Panc1 (cell line): ENCODE results near the gene PHC2. TPM values are rescaled to one million over a fixed set of nuclear protein-coding genes. Genes with fewer than 3 reads are reported as not detected.
A peak's percentile ranks its signal among the peaks of the same experiment; 100 is the strongest.

Experiments used
- ATAC-seq: fragments of 200-7000 bp; cut with Tn5 transposase; 2 replicates; pipeline ENCODE4 v1.9.1; 2020; ENCODE audit warnings: mild to moderate bottlenecking, moderate library complexity
- Bru-seq: library from RNA; stranded (reverse); fragments of 400-500 nt; gene quantifications from one replicate; lab custom pipeline; 2021; lab: Mats Ljungman, UMichigan
- BruChase-seq, 2 experiments: library from RNA; stranded (reverse); fragments of 400-500 nt; gene quantifications; one replicate each; lab custom pipeline; 2021; lab: Mats Ljungman, UMichigan
- BruUV-seq: library from RNA; stranded (reverse); fragments of 400-500 nt; replicated peaks from 2 replicates; lab custom pipeline; 2021; lab: Mats Ljungman, UMichigan
- CTCF ChIA-PET: fragments of 300-600 bp; sonication (Branson Sonifier 250); formaldehyde crosslinking; loops from one replicate; lab custom pipeline; 2022; ENCODE audit warnings: antibody characterized with exemption; lab: Charles Lee
- POLR2A ChIA-PET: fragments of 300-600 bp; sonication (Branson Sonifier 250); formaldehyde crosslinking; loops from one replicate; lab custom pipeline; 2022; ENCODE audit warnings: antibody characterized with exemption; lab: Charles Lee
- DNase-seq: peaks from one replicate; pipeline ENCODE4 v3.0.0-alpha.2; 2010; ENCODE audit warnings: low read depth, low spot score
- H3K27ac ChIP-seq: 2 replicates; pipeline ENCODE4 v1.5.1; 2011; ENCODE audit warnings: mild to moderate bottlenecking, low read length, inconsistent platforms
- H3K27me3 ChIP-seq: fragments of 200-500 bp; sonication (Bioruptor generic); 2 replicates; pipeline ENCODE4 v1.6.0; 2014; ENCODE audit warnings: low read length, inconsistent platforms; ENCODE audit not compliant: control insufficient read depth, insufficient read depth
- H3K36me3 ChIP-seq: fragments of 200-500 bp; sonication (Bioruptor generic); 2 replicates; pipeline ENCODE4 v1.5.1; 2014; ENCODE audit warnings: inconsistent platforms, mild to moderate bottlenecking, low read length, moderate library complexity; ENCODE audit not compliant: control insufficient read depth, insufficient read depth
- H3K4me1 ChIP-seq: 2 replicates; pipeline ENCODE4 v1.5.1; 2011; ENCODE audit warnings: inconsistent platforms, mild to moderate bottlenecking, low read length, moderate library complexity; ENCODE audit not compliant: control insufficient read depth, insufficient read depth
- H3K4me3 ChIP-seq, 2 experiments: 2 replicates each; pipeline ENCODE4 v1.5.1; 2011 to 2012; ENCODE audit warnings: low read depth in 2 of 2, low read length in 2 of 2, mild to moderate bottlenecking in 2 of 2, inconsistent platforms in 1 of 2, moderate library complexity in 1 of 2
- H3K9me3 ChIP-seq: fragments of 200-500 bp; sonication (Bioruptor generic); 2 replicates; pipeline ENCODE4 v1.5.1; 2014; ENCODE audit warnings: low read depth, mild to moderate bottlenecking, inconsistent platforms, low read length, moderate library complexity; ENCODE audit not compliant: control insufficient read depth, insufficient read depth
- CTCF ChIP-seq: fragments of 450-650 bp; IDR thresholded peaks from 2 replicates; pipeline ENCODE4 v1.5.1; 2017; ENCODE audit warnings: mild to moderate bottlenecking
- POLR2AphosphoS5 ChIP-seq: IDR thresholded peaks from 2 replicates; pipeline ENCODE4 v1.6.1; 2012; ENCODE audit warnings: mild to moderate bottlenecking, low read depth, low read length, moderate library complexity
- REST ChIP-seq, 2 experiments: IDR thresholded peaks; 2 replicates each; pipeline ENCODE4 v1.6.1; 2011 to 2012; ENCODE audit warnings: low read depth in 2 of 2, control low read depth in 1 of 2, low read length in 1 of 2, mild to moderate bottlenecking in 1 of 2, moderate library complexity in 1 of 2; ENCODE audit not compliant: insufficient read depth in 1 of 2
- SIN3A ChIP-seq: IDR thresholded peaks from 2 replicates; pipeline ENCODE4 v1.6.1; 2012; ENCODE audit warnings: low read depth, mild to moderate bottlenecking, low read length, moderate library complexity, borderline replicate concordance; ENCODE audit not compliant: insufficient read depth
- TCF7L2 ChIP-seq: IDR thresholded peaks from 2 replicates; pipeline ENCODE4 v1.6.1; 2011; ENCODE audit warnings: mild to moderate bottlenecking, low read depth, low read length, inconsistent platforms
- in situ Hi-C: cut with HindIII; loops from 2 replicates; pipeline ENCODE4 v1.10.0; 2016; ENCODE audit warnings: low sequenced_read_pairs, low pct_unique_long_range_greater_than_20kb
- intact Hi-C: fragments of 100-400 bp; cut with micrococcal nuclease; formaldehyde crosslinking; loops from one replicate; pipeline ENCODE4 v1.10.0; 2022; ENCODE audit not compliant: unreplicated experiment
- long read RNA-seq: library from polyadenylated mRNA; unstranded; transcript quantifications from one replicate; pipeline ENCODE4 v2.0.0, GENCODE V29; 2021; ENCODE audit not compliant: unreplicated experiment
- polyA plus RNA-seq: library from polyadenylated mRNA; unstranded; fragments of >200 nt; gene quantifications from one replicate; pipeline ENCODE4 v1.2.1, GENCODE V29; 2012; ENCODE audit warnings: missing spikeins; ENCODE audit not compliant: insufficient read length
- total RNA-seq: library from RNA; stranded (reverse); gene quantifications from one replicate; pipeline ENCODE4 v1.2.1, GENCODE V29; 2021; ENCODE audit not compliant: unreplicated experiment

The PHC2 gene
- 122 TPM for total RNA-seq
- 127 TPM for polyA plus RNA-seq
- percentile 92 among the genes with signal in this experiment for Bru-seq, nascent RNA
- percentile 83 among the genes with signal in this experiment for BruChase-seq, experiment 1, labeled RNA remaining after a 2-hour chase
- percentile 78 among the genes with signal in this experiment for BruChase-seq, experiment 2, labeled RNA remaining after a 6-hour chase
- long read RNA-seq, transcript PHC2-202 (7 exons, 2,550 nt) = major isoform, 146 of 259 reads
- long read RNA-seq, partial matches to known transcripts = 25 of 259 reads
- long read RNA-seq, other reads (novel, unspliced or antisense) = 86 of 259 reads

- Histone ChIP-seq H3K36me3 (peaks cover 6% of the 10 kb centered on the region; the same call in 1 of the 2 replicates), H3K27me3 (peaks cover 9% of the 10 kb centered on the region), H3K27ac (no peak within 1 kb of the TSS), H3K9me3 (no peaks in the 10 kb centered on the region), H3K4me1 (peaks cover 9% of the 10 kb centered on the region), H3K4me3 (peak within 1 kb of the TSS; percentile 58 to 60)
- DNase-seq (peak; percentile 83), ATAC-seq (peak; percentile 98)
- POLR2A ChIA-PET = no interaction called here
- CTCF ChIA-PET = no interaction called here
- intact Hi-C loops (no loop called here), in situ Hi-C loops (no loop called here)
- TF ChIP-seq TCF7L2 (no peak), POLR2AphosphoS5 (no peak), REST (IDR thresholded peaks at IDR 0.05; ENCODE audit: insufficient read depth in 1 of 2, low read depth in 2 of 2, low read length in 1 of 2) (no peak), CTCF (peak; percentile 51), SIN3A (no peak)
- BruUV-seq = no TSS peak
Measured at GRCh38 chr1:33430692-33431593, at the start of gene PHC2. PHC2 (minus strand) TSS chr1:33431095; CDS start chr1:33375539, 55,556 bp downstream.

- H3K4me1 ChIP-seq = no peaks in the 10 kb centered on the region
- ChIA-PET POLR2A (no interaction called here), CTCF (no interaction called here)
- in situ Hi-C loops = no loop called here
- no peaks in the 10 kb centered on the region for H3K9me3 ChIP-seq
- DNase-seq = no peak
- no TSS peak for BruUV-seq
- no peak overlapping the region for H3K4me3 ChIP-seq
- ATAC-seq = no peak
- intact Hi-C loops = loop anchor here (10.0 kb wide), 1 partner anchor 137 kb away; no protein-coding TSS in a partner anchor
- no peak overlapping the region for H3K27ac ChIP-seq
- H3K36me3 ChIP-seq = peaks cover 4% of the 10 kb centered on the region; the same call in 1 of the 2 replicates
- H3K27me3 ChIP-seq = no peaks in the 10 kb centered on the region
- TF ChIP-seq REST (IDR thresholded peaks at IDR 0.05; ENCODE audit: insufficient read depth in 1 of 2, low read depth in 2 of 2, low read length in 1 of 2) (no peak), POLR2AphosphoS5 (no peak), TCF7L2 (no peak), CTCF (no peak), SIN3A (no peak)
Measured at GRCh38 chr1:33477451-33477850, 46.6 kb upstream of the PHC2 start.
